HepG2 (cell line): Measurements from ENCODE around the gene TFF2. TPM values are rescaled to one million over a fixed set of nuclear protein-coding genes. Genes with fewer than 3 reads are reported as not detected.

Source experiments
- ATAC-seq: fragments of 200-7000 bp; cut with Tn5 transposase; 3 replicates; pipeline ENCODE4 v1.9.1; 2020; ENCODE audit warnings: mild to moderate bottlenecking, moderate library complexity
- BruUV-seq: library from RNA; stranded (reverse); fragments of 400-500 nt; replicated peaks from 2 replicates; lab custom pipeline; 2021; lab: Mats Ljungman, UMichigan
- CTCF ChIA-PET: fragments of 300-600 bp; formaldehyde crosslinking; extraction: SDS; loops from one replicate; lab custom pipeline; 2021; ENCODE audit warnings: low total read pairs, inconsistent platforms, low intra/inter-chr PET ratio; lab: Yijun Ruan, JAX
- POLR2A ChIA-PET: fragments of 350-600 bp; sonication (Branson Sonifier 250); formaldehyde crosslinking; loops from one replicate; lab custom pipeline; 2020; ENCODE audit warnings: antibody characterized with exemption, inconsistent platforms; lab: Yijun Ruan, JAX
- DNase-seq: peaks from one replicate; pipeline ENCODE4 v3.0.0-alpha.2; 2015; ENCODE audit warnings: low spot score
- FAIRE-seq: peaks from 3 replicates; lab custom pipeline; 2011; peaks lifted over from hg19 to GRCh38; lab: Jason Lieb, UNC
- H2AFZ ChIP-seq: one replicate; pipeline ENCODE4 v1.6.1; 2011; ENCODE audit warnings: low read length, inconsistent platforms
- H3K27ac ChIP-seq: fragments of 300-600 bp; 3 replicates; pipeline ENCODE4 v1.8.0; 2011; ENCODE audit warnings: mixed run types, mild to moderate bottlenecking, mixed read lengths, low read length, inconsistent platforms; ENCODE audit not compliant: insufficient read depth; ENCODE audit errors: extremely low read length
- H3K27me3 ChIP-seq, 2 experiments: fragments of 200-600 bp in 1 of 2; 2 replicates in 1 of 2; 3 replicates in 1 of 2; pipeline versions ENCODE4 v1.6.0 to v1.8.0; 2011; ENCODE audit warnings: low read length in 2 of 2, mild to moderate bottlenecking in 2 of 2, moderate library complexity in 2 of 2, inconsistent platforms in 1 of 2; ENCODE audit not compliant: insufficient read depth in 2 of 2, control insufficient read depth in 1 of 2
- H3K36me3 ChIP-seq, 2 experiments: fragments of 200-600 bp in 1 of 2; replicated peaks in 1 of 2; 2 replicates in 1 of 2; 3 replicates in 1 of 2; pipeline versions ENCODE4 v1.5.1 to v1.8.0; 2011; ENCODE audit warnings: low read length in 2 of 2, inconsistent platforms in 1 of 2; ENCODE audit not compliant: insufficient read depth in 2 of 2, control insufficient read depth in 1 of 2
- H3K4me1 ChIP-seq: 2 replicates; pipeline ENCODE4 v1.5.1; 2012; ENCODE audit warnings: low read length, inconsistent platforms; ENCODE audit not compliant: insufficient read depth
- H3K4me2 ChIP-seq: 2 replicates; pipeline ENCODE4 v1.6.0; 2011; ENCODE audit warnings: low read depth, low read length, inconsistent platforms
- H3K4me3 ChIP-seq, 3 experiments: fragments of 200-600 bp in 1 of 3; sonication (generic), shearing (Covaris generic) in 1 of 3; replicated peaks in 1 of 3; 2 replicates each; pipeline ENCODE4 v1.5.1; 2011 to 2016; ENCODE audit warnings: low read length in 3 of 3, inconsistent platforms in 2 of 3, low read depth in 2 of 3, mild to moderate bottlenecking in 2 of 3, control low read depth in 1 of 3, mixed read lengths in 1 of 3; ENCODE audit not compliant: insufficient read depth in 1 of 3
- H3K79me2 ChIP-seq: one replicate; pipeline ENCODE4 v1.6.1; 2011; ENCODE audit warnings: low read length, inconsistent platforms; ENCODE audit not compliant: insufficient read depth
- H3K9ac ChIP-seq: 2 replicates; pipeline ENCODE4 v1.6.0; 2011; ENCODE audit warnings: mild to moderate bottlenecking, low read depth, low read length, inconsistent platforms; ENCODE audit not compliant: insufficient read depth
- H3K9me3 ChIP-seq: 2 replicates; pipeline ENCODE4 v1.5.1; 2012; ENCODE audit warnings: mild to moderate bottlenecking, low read length
- H4K20me1 ChIP-seq: 2 replicates; pipeline ENCODE4 v1.6.0; 2011; ENCODE audit warnings: inconsistent platforms, mild to moderate bottlenecking, low read length, moderate library complexity; ENCODE audit not compliant: insufficient read depth
- FOSL1 ChIP-seq: sonication (generic); formaldehyde crosslinking; IDR thresholded peaks from 2 replicates; pipeline ENCODE4 v1.9.0; 2021; ENCODE audit warnings: missing genetic modification reagents, borderline replicate concordance
- HNF4G ChIP-seq, 2 experiments: sonication (generic) in 1 of 2; formaldehyde crosslinking in 1 of 2; IDR thresholded peaks; 2 replicates each; pipeline versions ENCODE4 v1.4.0 to v1.6.1; 2011 to 2020; ENCODE audit warnings: borderline replicate concordance in 2 of 2, low read depth in 2 of 2, mild to moderate bottlenecking in 2 of 2, low read length in 1 of 2, missing genetic modification reagents in 1 of 2, moderate library complexity in 1 of 2
- JUNB ChIP-seq: sonication (generic); formaldehyde crosslinking; IDR thresholded peaks from 2 replicates; pipeline ENCODE4 v1.8.0; 2022; ENCODE audit warnings: missing genetic modification reagents, mild to moderate bottlenecking, borderline replicate concordance
- MIXL1 ChIP-seq: IDR thresholded peaks from 2 replicates; pipeline ENCODE4 v1.6.1; 2016
- NR1H2 ChIP-seq: sonication (generic); formaldehyde crosslinking; IDR thresholded peaks from 2 replicates; pipeline ENCODE4 v1.8.1; 2022; ENCODE audit warnings: low read depth, missing genetic modification reagents, borderline replicate concordance
- PAF1 ChIP-seq: IDR thresholded peaks from 2 replicates; pipeline ENCODE4 v1.6.1; 2016; ENCODE audit warnings: missing genetic modification reagents, missing compliant biosample characterization
- POLR2A ChIP-seq, 2 experiments: IDR thresholded peaks; 2 replicates each; pipeline ENCODE4 v1.6.1; 2011; ENCODE audit warnings: low read depth in 2 of 2, low read length in 2 of 2, mild to moderate bottlenecking in 1 of 2, moderate library complexity in 1 of 2; ENCODE audit not compliant: insufficient read depth in 1 of 2
- POLR2AphosphoS5 ChIP-seq: IDR thresholded peaks from 2 replicates; pipeline ENCODE4 v1.6.1; 2012; ENCODE audit warnings: low read depth, low read length
- PPARG ChIP-seq: conservative IDR thresholded peaks from 2 replicates; pipeline ENCODE4 v1.6.1; 2016; ENCODE audit warnings: missing biosample characterization, missing genetic modification reagents
- SATB2 ChIP-seq: sonication (generic); formaldehyde crosslinking; IDR thresholded peaks from 2 replicates; pipeline ENCODE4 v1.5.0; 2020; ENCODE audit warnings: missing genetic modification reagents
- SIN3A ChIP-seq: IDR thresholded peaks from 2 replicates; pipeline ENCODE4 v1.6.1; 2011; ENCODE audit warnings: low read depth, mild to moderate bottlenecking, control low read depth, low read length, borderline replicate concordance
- TOPORS ChIP-seq: sonication (generic); formaldehyde crosslinking; IDR thresholded peaks from 2 replicates; pipeline ENCODE4 v1.8.0; 2023; ENCODE audit warnings: mild to moderate bottlenecking, missing genetic modification reagents
- ZFP41 ChIP-seq: sonication (generic); formaldehyde crosslinking; IDR thresholded peaks from 2 replicates; pipeline ENCODE4 v1.4.0; 2020; ENCODE audit warnings: mild to moderate bottlenecking, missing genetic modification reagents, borderline replicate concordance
- ZGPAT ChIP-seq: IDR thresholded peaks from 2 replicates; pipeline ENCODE4 v1.6.1; 2016; ENCODE audit warnings: mild to moderate bottlenecking
- ZNF205 ChIP-seq: IDR thresholded peaks from 2 replicates; pipeline ENCODE4 v1.6.1; 2018; ENCODE audit warnings: missing biosample characterization, missing genetic modification reagents
- ZNF263 ChIP-seq: sonication (generic); formaldehyde crosslinking; IDR thresholded peaks from 2 replicates; pipeline ENCODE4 v1.4.0; 2020; ENCODE audit warnings: missing genetic modification reagents
- ZNF317 ChIP-seq: sonication (generic); formaldehyde crosslinking; IDR thresholded peaks from 2 replicates; pipeline ENCODE4 v1.5.0; 2020; ENCODE audit warnings: mild to moderate bottlenecking, missing genetic modification reagents
- ZNF607 ChIP-seq: sonication (generic); formaldehyde crosslinking; IDR thresholded peaks from 2 replicates; pipeline ENCODE4 v1.5.1; 2020; ENCODE audit warnings: missing genetic modification reagents, mild to moderate bottlenecking, borderline replicate concordance
- ZNF782 ChIP-seq: sonication (generic); formaldehyde crosslinking; IDR thresholded peaks from 2 replicates; pipeline ENCODE4 v1.4.0; 2020; ENCODE audit warnings: missing genetic modification reagents, mild to moderate bottlenecking, borderline replicate concordance
- WGBS: methylation state at CpG from one replicate; pipeline ENCODE4 v1.1.6; 2017; ENCODE audit warnings: low lambda C conversion rate; 5-methylcytosine and 5-hydroxymethylcytosine counted together
- in situ Hi-C: cut with HindIII; loops from 2 replicates; pipeline ENCODE4 v1.10.0; 2017; ENCODE audit warnings: low pct_unique_long_range_greater_than_20kb; ENCODE audit not compliant: extremely low pct_ligation_motif_present
- intact Hi-C: fragments of 100-400 bp; cut with micrococcal nuclease; formaldehyde crosslinking; loops from one replicate; pipeline ENCODE4 v1.10.0; 2022; ENCODE audit not compliant: unreplicated experiment
- polyA plus RNA-seq, 8 experiments: library from polyadenylated mRNA; depleted of rRNA in 3 of 8; stranded (reverse) in 7 of 8; unstranded in 1 of 8; fragments of >200 nt; fragmentation: Illumina TruSeq in 4 of 8; extraction: Trizol in 4 of 8; gene quantifications; 2 replicates each; pipeline versions ENCODE4 v1.2.1 to v1.2.3, GENCODE V29; 2011 to 2016; ENCODE audit warnings: low read depth in 4 of 8, missing spikeins in 1 of 8, mixed read lengths in 1 of 8; ENCODE audit not compliant: insufficient read depth in 1 of 8
- total RNA-seq, 5 experiments: library from RNA; depleted of rRNA; stranded (reverse); fragments of >200 nt; fragmentation: Illumina TruSeq; extraction: Trizol; gene quantifications; 2 replicates each; pipeline ENCODE4 v1.2.3, GENCODE V29; 2016; ENCODE audit warnings: low read depth in 1 of 5

The TFF2 gene
- total and polyA plus RNA-seq, 2 of the 13 experiments (the other 11 are each of a cell fraction or from before 2014, with no cell fraction given): 1.5 TPM; not detected in 1

GRCh38 chr21:42387164-42387563 lies 36.4 kb upstream of the TFF2 start:
- FAIRE-seq (no peak), ATAC-seq (no peak), DNase-seq (no peak)
- ChIA-PET POLR2A (interaction anchor here (1.2 to 2.6 kb wide), 3 partner anchors 17 to 75 kb away, joined by 3 to 10 read pairs (median 8); partner anchors contain the start of genes TFF1 and UBASH3A), CTCF (no interaction called here)
- Histone ChIP-seq H4K20me1 (no peaks in the 10 kb centered on the region), H2AFZ (no peak overlapping the region), H3K36me3 (no peaks in the 10 kb centered on the region), H3K9me3 (no peaks in the 10 kb centered on the region), H3K4me1 (peaks cover 86% of the 10 kb centered on the region), H3K79me2 (no peaks in the 10 kb centered on the region), H3K9ac (no peak overlapping the region), H3K27ac (no peak overlapping the region), H3K4me3 (no peak overlapping the region), H3K27me3 (no peaks in the 10 kb centered on the region), H3K4me2 (no peak overlapping the region)
- 97% methylated on average over 3 of the region's 3 CpGs for WGBS
- in situ Hi-C loops (no loop called here), intact Hi-C loops (no loop called here)
- TF ChIP-seq SATB2 (CRISPR knock-in tag) (no peak), TOPORS (CRISPR knock-in tag) (no peak), MIXL1 (no peak), POLR2AphosphoS5 (no peak)
- BruUV-seq: no TSS peak

- Histone ChIP-seq H3K9me3 (no peaks in the 10 kb centered on the region), H2AFZ (no peak overlapping the region), H3K4me2 (peak overlapping the region; percentile 88), H3K79me2 (no peaks in the 10 kb centered on the region), H3K27me3 (no peaks in the 10 kb centered on the region), H3K4me3 (peak overlapping the region; percentile 22 to 49 (median 25); a peak in 5 of 6 replicates), H4K20me1 (no peaks in the 10 kb centered on the region), H3K4me1 (peaks cover 78% of the 10 kb centered on the region), H3K36me3 (no peaks in the 10 kb centered on the region), H3K9ac (peak overlapping the region; percentile 62), H3K27ac (peak overlapping the region; percentile 83)
- DNase-seq: peak; percentile 91
- FAIRE-seq: peak; percentile 82
- BruUV-seq: no TSS peak
- POLR2A ChIA-PET: interaction anchor here (1.0 to 2.6 kb wide), 5 partner anchors 12 to 460 kb away, joined by 3 to 10 read pairs (median 6); partner anchors contain the start of genes TFF1 and UBASH3A
- in situ Hi-C loops: no loop called here
- CTCF ChIA-PET: no interaction called here
- peak; percentile 67 for ATAC-seq
- WGBS: 13% methylated on average over 10 of the region's 11 CpGs
- intact Hi-C loops: no loop called here
- TF ChIP-seq ZNF782 (no peak), PAF1 (CRISPR knock-in tag) (no peak), NR1H2 (CRISPR knock-in tag) (no peak), POLR2A (IDR thresholded peaks at IDR 0.05; ENCODE audit: insufficient read depth in 1 of 2, low read depth in 2 of 2, low read length in 2 of 2) (0 out of 4 replicates have a peak, but pooled peaks of 1 of the 2 experiments have one; percentile 15), HNF4G (IDR thresholded peaks at IDR 0.05; ENCODE audit: borderline replicate concordance, low read depth, low read length) (peak; percentile 79), HNF4G (CRISPR knock-in tag; IDR thresholded peaks at IDR 0.05; ENCODE audit: borderline replicate concordance, low read depth) (peak; percentile 74; the same call in 1 of the 2 replicates), JUNB (CRISPR knock-in tag) (no peak), SIN3A (no peak), FOSL1 (CRISPR knock-in tag) (0 out of 2 replicates have a peak, but pooled peaks have one; percentile 3), PPARG (peak; percentile 59), ZNF205 (CRISPR knock-in tag) (no peak), ZFP41 (CRISPR knock-in tag) (no peak), ZNF317 (CRISPR knock-in tag) (0 out of 2 replicates have a peak, but pooled peaks have one; percentile 40), ZNF607 (CRISPR knock-in tag) (peak; percentile 40; the same call in 1 of the 2 replicates), ZNF263 (CRISPR knock-in tag) (no peak), ZGPAT (CRISPR knock-in tag) (peak; percentile 81)
Measured at GRCh38 chr21:42386034-42386591, 35.3 kb upstream of the TFF2 start.
